ENCODE results near the gene SH3PXD2A. TPM values are rescaled to one million over a fixed set of nuclear protein-coding genes. Genes with fewer than 3 reads are reported as not detected.

The SH3PXD2A gene
- total RNA-seq, 4 donors from 2014 or later = 26.5 to 56.9 (median 33.3) TPM

GRCh38 chr10:103800089-103800488 is 55.3 kb downstream of the SH3PXD2A start:
- no peak overlapping the region for H3K4me3 ChIP-seq
- H3K36me3 ChIP-seq = no peaks in the 10 kb centered on the region
- in situ Hi-C loops (cut with MboI; ENCODE audit: low pct_ligation_motif_present in 1 of 4, low pct_unique_long_range_greater_than_20kb in 1 of 4, low sequenced_read_pairs in 3 of 4) = no loop called here
- H3K27ac ChIP-seq = peak overlapping the region in 3 of 4 donors; percentile 41 to 49 (median 48)
- TF ChIP-seq EP300 (IDR thresholded peaks at IDR 0.05; ENCODE audit: low read depth) (no peak), POLR2AphosphoS5 (IDR thresholded peaks at IDR 0.05) (no peak), CTCF (IDR thresholded peaks at IDR 0.05) (no peak), POLR2A (IDR thresholded peaks at IDR 0.05) (no peak)
- H3K9me3 ChIP-seq = no peaks in the 10 kb centered on the region
- intact Hi-C loops (cut with DNase I; ENCODE audit: low total_unique reads) = no loop called here
- no peak for DNase-seq
- H3K27me3 ChIP-seq = no peaks in the 10 kb centered on the region
- 81 to 95% methylated on average over 3 of the region's 3 CpGs for whole genome bisulfite sequencing, 2 donors (ENCODE audit: low coverage in 1 of 2)
- H3K4me1 ChIP-seq = peaks cover 9 to 48% (median 31%) of the 10 kb centered on the region in 4 donors

GRCh38 chr10:103799341-103799740 is 56.0 kb downstream of the SH3PXD2A start:
- no peak for DNase-seq
- in situ Hi-C loops (cut with MboI; ENCODE audit: low pct_ligation_motif_present in 1 of 4, low pct_unique_long_range_greater_than_20kb in 1 of 4, low sequenced_read_pairs in 3 of 4) = no loop called here
- H3K36me3 ChIP-seq = no peaks in the 10 kb centered on the region
- no peaks in the 10 kb centered on the region for H3K27me3 ChIP-seq
- TF ChIP-seq EP300 (IDR thresholded peaks at IDR 0.05; ENCODE audit: low read depth) = no peak
- no peak for TF ChIP-seq POLR2A (IDR thresholded peaks at IDR 0.05)
- H3K4me3 ChIP-seq = no peak overlapping the region
- intact Hi-C loops (cut with DNase I; ENCODE audit: low total_unique reads) = no loop called here
- no peaks in the 10 kb centered on the region for H3K9me3 ChIP-seq
- 96 to 100% methylated on average over 3 to 4 of the region's 4 CpGs for WGBS, 2 donors (ENCODE audit: low coverage in 1 of 2)
- H3K27ac ChIP-seq = no peak overlapping the region
- peaks cover 9 to 49% (median 38%) of the 10 kb centered on the region in 4 donors for H3K4me1 ChIP-seq

- H3K4me1 ChIP-seq = peaks cover 9 to 50% (median 39%) of the 10 kb centered on the region in 4 donors
- intact Hi-C loops (cut with DNase I; ENCODE audit: low total_unique reads) = no loop called here
- in situ Hi-C loops (cut with MboI; ENCODE audit: low pct_ligation_motif_present in 1 of 4, low pct_unique_long_range_greater_than_20kb in 1 of 4, low sequenced_read_pairs in 3 of 4) = no loop called here
Measured at GRCh38 chr10:103798511-103798910, 56.9 kb downstream of the SH3PXD2A start.

GRCh38 chr10:103797857-103798256 is 57.5 kb downstream of the SH3PXD2A start:
- Histone ChIP-seq H3K4me1 (peaks cover 9 to 52% (median 40%) of the 10 kb centered on the region in 4 donors), H3K36me3 (no peaks in the 10 kb centered on the region), H3K27me3 (no peaks in the 10 kb centered on the region), H3K9me3 (no peaks in the 10 kb centered on the region), H3K27ac (no peak overlapping the region), H3K4me3 (no peak overlapping the region)
- in situ Hi-C loops (cut with MboI; ENCODE audit: low pct_ligation_motif_present in 1 of 4, low pct_unique_long_range_greater_than_20kb in 1 of 4, low sequenced_read_pairs in 3 of 4) (no loop called here), intact Hi-C loops (cut with DNase I; ENCODE audit: low total_unique reads) (no loop called here)
- TF ChIP-seq POLR2AphosphoS5 (IDR thresholded peaks at IDR 0.05) = no peak
- no peak for TF ChIP-seq POLR2A (IDR thresholded peaks at IDR 0.05)
- no peak for TF ChIP-seq CTCF (IDR thresholded peaks at IDR 0.05)
- no peak for TF ChIP-seq EP300 (IDR thresholded peaks at IDR 0.05; ENCODE audit: low read depth)
- WGBS, 2 donors (ENCODE audit: low coverage in 1 of 2) = 90 to 93% methylated on average over 9 to 12 of the region's 12 CpGs
- no peak for DNase-seq

More at GRCh38 chr10:103798511-103798910, 56.9 kb downstream of the SH3PXD2A start:
- 70 to 80% methylated on average over 2 to 6 of the region's 7 CpGs for WGBS, 2 donors (ENCODE audit: low coverage in 1 of 2)
- no peaks in the 10 kb centered on the region for H3K27me3 ChIP-seq
- no peak for TF ChIP-seq CTCF (IDR thresholded peaks at IDR 0.05)
- TF ChIP-seq POLR2A (IDR thresholded peaks at IDR 0.05) = no peak
- TF ChIP-seq EP300 (IDR thresholded peaks at IDR 0.05; ENCODE audit: low read depth) = no peak
- no peak for TF ChIP-seq POLR2AphosphoS5 (IDR thresholded peaks at IDR 0.05)
- H3K9me3 ChIP-seq = no peaks in the 10 kb centered on the region
- H3K27ac ChIP-seq = no peak overlapping the region
- no peak overlapping the region for H3K4me3 ChIP-seq
- H3K36me3 ChIP-seq = no peaks in the 10 kb centered on the region
- DNase-seq = no peak
